MCF 10A (cell line): ENCODE data around the gene XPO1. TPM values are rescaled to one million over a fixed set of nuclear protein-coding genes. Genes with fewer than 3 reads are reported as not detected.

Experiments used
- BruUV-seq: library from RNA; stranded (reverse); fragments of 400-500 nt; replicated peaks from 2 replicates; lab custom pipeline; 2021; lab: Mats Ljungman, UMichigan
- CTCF ChIA-PET: fragments of 300-600 bp; sonication (Branson Sonifier 250); formaldehyde crosslinking; extraction: SDS; loops from one replicate; lab custom pipeline; 2021; ENCODE audit warnings: antibody characterized with exemption, inconsistent platforms; lab: Yijun Ruan, JAX
- POLR2A ChIA-PET: fragments of 300-600, 350-650 bp; sonication (Branson Sonifier 250); formaldehyde crosslinking; extraction: SDS; loops from one replicate; lab custom pipeline; 2020; ENCODE audit warnings: antibody characterized with exemption, inconsistent platforms; lab: Yijun Ruan, JAX
- DNase-seq: peaks from one replicate; pipeline ENCODE4 v3.0.0-alpha.2; 2018; ENCODE audit not compliant: unreplicated experiment
- H3K27ac Mint-ChIP-seq: one replicate; pipeline ENCODE4 v1.8.0; 2022; ENCODE audit warnings: mild to moderate bottlenecking, low read depth, mixed read lengths; ENCODE audit not compliant: unreplicated experiment
- H3K27me3 Mint-ChIP-seq: one replicate; pipeline ENCODE4 v1.8.0; 2022; ENCODE audit warnings: mixed read lengths; ENCODE audit not compliant: insufficient read depth, unreplicated experiment
- H3K36me3 Mint-ChIP-seq: one replicate; pipeline ENCODE4 v1.8.0; 2022; ENCODE audit warnings: mild to moderate bottlenecking, moderate library complexity, mixed read lengths; ENCODE audit not compliant: insufficient read depth, unreplicated experiment
- H3K4me1 Mint-ChIP-seq: one replicate; pipeline ENCODE4 v1.8.0; 2022; ENCODE audit warnings: mixed read lengths; ENCODE audit not compliant: insufficient read depth, unreplicated experiment
- H3K4me3 Mint-ChIP-seq: one replicate; pipeline ENCODE4 v1.8.0; 2022; ENCODE audit warnings: mild to moderate bottlenecking, moderate library complexity, mixed read lengths; ENCODE audit not compliant: unreplicated experiment
- H3K9me3 Mint-ChIP-seq: one replicate; pipeline ENCODE4 v1.8.0; 2022; ENCODE audit warnings: mixed read lengths; ENCODE audit not compliant: unreplicated experiment
- intact Hi-C: fragments of 100-400 bp; cut with micrococcal nuclease; formaldehyde crosslinking; loops from 2 replicates; pipeline ENCODE4 v1.14.1; 2022
- total RNA-seq: library from RNA; stranded (reverse); gene quantifications from 2 replicates; pipeline ENCODE4 v1.2.3, GENCODE V29; 2022
- TF ChIP-seq, protein P1 (sequence below): fragments of 200-600 bp; IDR thresholded peaks from one replicate; pipeline ENCODE4 v1.8.0; 2022; ENCODE audit warnings: antibody characterized with exemption, mild to moderate bottlenecking; ENCODE audit not compliant: unreplicated experiment

Gene XPO1
- total RNA-seq, 1 experiment from 2014 or later, result 148 TPM

GRCh38 chr2:61562615-61563014 is 24.5 kb upstream of the XPO1 start:
- TF ChIP-seq, protein P1, sequence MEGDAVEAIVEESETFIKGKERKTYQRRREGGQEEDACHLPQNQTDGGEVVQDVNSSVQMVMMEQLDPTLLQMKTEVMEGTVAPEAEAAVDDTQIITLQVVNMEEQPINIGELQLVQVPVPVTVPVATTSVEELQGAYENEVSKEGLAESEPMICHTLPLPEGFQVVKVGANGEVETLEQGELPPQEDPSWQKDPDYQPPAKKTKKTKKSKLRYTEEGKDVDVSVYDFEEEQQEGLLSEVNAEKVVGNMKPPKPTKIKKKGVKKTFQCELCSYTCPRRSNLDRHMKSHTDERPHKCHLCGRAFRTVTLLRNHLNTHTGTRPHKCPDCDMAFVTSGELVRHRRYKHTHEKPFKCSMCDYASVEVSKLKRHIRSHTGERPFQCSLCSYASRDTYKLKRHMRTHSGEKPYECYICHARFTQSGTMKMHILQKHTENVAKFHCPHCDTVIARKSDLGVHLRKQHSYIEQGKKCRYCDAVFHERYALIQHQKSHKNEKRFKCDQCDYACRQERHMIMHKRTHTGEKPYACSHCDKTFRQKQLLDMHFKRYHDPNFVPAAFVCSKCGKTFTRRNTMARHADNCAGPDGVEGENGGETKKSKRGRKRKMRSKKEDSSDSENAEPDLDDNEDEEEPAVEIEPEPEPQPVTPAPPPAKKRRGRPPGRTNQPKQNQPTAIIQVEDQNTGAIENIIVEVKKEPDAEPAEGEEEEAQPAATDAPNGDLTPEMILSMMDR, result no peak
- no peaks in the 10 kb centered on the region for H3K4me1 Mint-ChIP-seq
- no peak for DNase-seq
- H3K27ac Mint-ChIP-seq, result no peak overlapping the region
- intact Hi-C loops, result no loop called here
- H3K9me3 Mint-ChIP-seq, result no peaks in the 10 kb centered on the region
- no peaks in the 10 kb centered on the region for H3K27me3 Mint-ChIP-seq
- no TSS peak for BruUV-seq
- CTCF ChIA-PET, result interaction anchor here (0.6 kb wide), 1 partner anchor 221 kb away, joined by 3 read pairs; no protein-coding TSS in a partner anchor
- no peak overlapping the region for H3K4me3 Mint-ChIP-seq
- POLR2A ChIA-PET, result no interaction called here
- no peaks in the 10 kb centered on the region for H3K36me3 Mint-ChIP-seq

DNA sequence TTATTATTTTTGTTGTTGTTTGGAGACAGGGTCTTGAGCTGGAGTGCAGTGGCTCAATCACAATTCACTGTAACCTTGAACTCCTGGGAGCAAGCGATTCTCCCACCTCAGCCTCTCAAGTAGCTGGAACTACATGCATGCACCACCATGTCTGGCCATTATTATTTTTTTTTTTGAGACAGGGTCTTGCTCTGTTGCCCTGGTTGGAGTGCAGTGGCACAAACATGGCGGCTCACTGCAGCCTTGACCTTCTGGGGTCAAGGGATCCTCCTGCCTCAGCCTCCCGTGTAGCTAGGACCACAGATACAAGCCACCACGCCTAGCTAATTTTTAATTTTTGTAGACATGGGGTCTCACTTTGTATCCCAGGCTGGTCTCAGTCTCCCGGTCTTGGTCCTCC is 20.0 kb upstream of the XPO1 start:
- BruUV-seq, result no TSS peak
- Mint-ChIP-seq H3K4me3 (no peak overlapping the region), H3K4me1 (no peaks in the 10 kb centered on the region), H3K27me3 (no peaks in the 10 kb centered on the region), H3K36me3 (no peaks in the 10 kb centered on the region), H3K27ac (no peak overlapping the region), H3K9me3 (no peaks in the 10 kb centered on the region)
- intact Hi-C loops, result no loop called here
- ChIA-PET POLR2A (interaction anchor here (1.4 kb wide), 1 partner anchor 20 kb away, joined by 4 read pairs; the partner anchor contains the start of gene XPO1), CTCF (interaction anchor here (0.6 to 1.1 kb wide), 2 partner anchors 101 to 1206 kb away, joined by 3 read pairs; no protein-coding TSS in a partner anchor)
- TF ChIP-seq, protein P1, result no peak
- no peak for DNase-seq

DNA sequence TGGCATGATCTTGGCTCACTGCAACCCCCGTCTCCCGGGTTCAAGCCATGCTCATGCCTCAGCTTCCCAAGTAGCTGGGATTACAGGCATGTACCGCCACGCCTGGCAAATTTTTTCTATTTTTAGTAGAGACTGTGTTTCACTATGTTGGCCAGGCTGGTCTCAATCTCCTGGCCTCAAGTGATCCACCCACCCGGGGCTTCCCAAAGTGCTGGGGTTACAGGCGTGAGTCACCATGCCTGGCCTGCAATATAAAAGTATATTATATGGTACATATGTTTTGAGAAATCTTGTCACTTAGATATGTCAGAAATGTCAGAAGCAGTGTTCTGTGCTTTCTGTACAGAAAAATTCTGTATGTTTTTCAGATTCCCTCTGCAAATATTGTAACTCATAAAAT is 19.2 kb upstream of the XPO1 start:
- TF ChIP-seq, protein P1, result no peak
- CTCF ChIA-PET, result interaction anchor here (0.6 kb wide), 1 partner anchor 14 kb away, joined by 3 read pairs; no protein-coding TSS in a partner anchor
- Mint-ChIP-seq H3K27ac (no peak overlapping the region), H3K36me3 (no peaks in the 10 kb centered on the region), H3K4me3 (no peak overlapping the region), H3K9me3 (no peaks in the 10 kb centered on the region), H3K4me1 (no peaks in the 10 kb centered on the region), H3K27me3 (no peaks in the 10 kb centered on the region)
- DNase-seq, result no peak
- intact Hi-C loops, result no loop called here
- POLR2A ChIA-PET, result no interaction called here
- BruUV-seq, result no TSS peak

GRCh38 chr2:61554604-61555003 is 16.4 kb upstream of the XPO1 start:
- no peaks in the 10 kb centered on the region for H3K27me3 Mint-ChIP-seq
- H3K4me3 Mint-ChIP-seq, result no peak overlapping the region
- H3K27ac Mint-ChIP-seq, result no peak overlapping the region
- DNase-seq, result no peak
- POLR2A ChIA-PET, result no interaction called here
- H3K4me1 Mint-ChIP-seq, result no peaks in the 10 kb centered on the region
- intact Hi-C loops, result no loop called here
- TF ChIP-seq, protein P1, result no peak
- BruUV-seq, result no TSS peak
- no peaks in the 10 kb centered on the region for H3K9me3 Mint-ChIP-seq
- CTCF ChIA-PET, result no interaction called here
- no peaks in the 10 kb centered on the region for H3K36me3 Mint-ChIP-seq
